Tibial artery (tissue), 4 donors: Measurements from ENCODE around the gene GSG1L.

Source experiments
- DNase-seq, 2 donors: peaks; one replicate each; pipeline ENCODE4 v3.0.0-alpha.2; 2019
- H3K27ac ChIP-seq, 2 donors: fragments of 200-600 bp; sonication (generic) in 1 of 2; 1 replicate in 1 of 2; 2 replicates in 1 of 2; pipeline ENCODE4 v1.5.1; 2018 to 2019; ENCODE audit warnings: mild to moderate bottlenecking in 1 of 2
- H3K27me3 ChIP-seq, 2 donors: fragments of 200-600 bp; sonication (generic) in 1 of 2; one replicate each; pipeline versions ENCODE4 v1.5.1 to v1.6.0; 2016 to 2019
- H3K36me3 ChIP-seq, 3 donors: fragments of 200-600 bp; sonication (generic) in 2 of 3; one replicate each; pipeline ENCODE4 v1.5.1; 2016 to 2019; ENCODE audit warnings: mild to moderate bottlenecking in 2 of 3
- H3K4me1 ChIP-seq, 4 donors: fragments of 200-600 bp; sonication (generic) in 2 of 4; 1 replicate in 3 of 4; 2 replicates in 1 of 4; pipeline ENCODE4 v1.5.1; 2016 to 2019
- H3K4me3 ChIP-seq, 2 donors: fragments of 200-600 bp; sonication (generic) in 1 of 2; 1 replicate in 1 of 2; 2 replicates in 1 of 2; pipeline ENCODE4 v1.5.1; 2018 to 2019; ENCODE audit warnings: mild to moderate bottlenecking in 2 of 2
- H3K9me3 ChIP-seq, 3 donors: fragments of 200-600 bp; sonication (generic) in 1 of 3; one replicate each; pipeline ENCODE4 v1.5.1; 2016 to 2019
- intact Hi-C: fragments of 100-400 bp; cut with DNase I; formaldehyde crosslinking; loops from one replicate; pipeline ENCODE4 v1.15.0; 2023; ENCODE audit warnings: low total_unique reads
- TF ChIP-seq, protein P1 (sequence below), 2 experiments: fragments of 200-600 bp in 1 of 2; fragments of 450-650 bp in 1 of 2; IDR thresholded peaks; one replicate each; pipeline ENCODE4 v1.5.1; 2017 to 2019; ENCODE audit warnings: antibody characterized with exemption in 2 of 2, mild to moderate bottlenecking in 1 of 2, moderate library complexity in 1 of 2

Gene GSG1L

DNA sequence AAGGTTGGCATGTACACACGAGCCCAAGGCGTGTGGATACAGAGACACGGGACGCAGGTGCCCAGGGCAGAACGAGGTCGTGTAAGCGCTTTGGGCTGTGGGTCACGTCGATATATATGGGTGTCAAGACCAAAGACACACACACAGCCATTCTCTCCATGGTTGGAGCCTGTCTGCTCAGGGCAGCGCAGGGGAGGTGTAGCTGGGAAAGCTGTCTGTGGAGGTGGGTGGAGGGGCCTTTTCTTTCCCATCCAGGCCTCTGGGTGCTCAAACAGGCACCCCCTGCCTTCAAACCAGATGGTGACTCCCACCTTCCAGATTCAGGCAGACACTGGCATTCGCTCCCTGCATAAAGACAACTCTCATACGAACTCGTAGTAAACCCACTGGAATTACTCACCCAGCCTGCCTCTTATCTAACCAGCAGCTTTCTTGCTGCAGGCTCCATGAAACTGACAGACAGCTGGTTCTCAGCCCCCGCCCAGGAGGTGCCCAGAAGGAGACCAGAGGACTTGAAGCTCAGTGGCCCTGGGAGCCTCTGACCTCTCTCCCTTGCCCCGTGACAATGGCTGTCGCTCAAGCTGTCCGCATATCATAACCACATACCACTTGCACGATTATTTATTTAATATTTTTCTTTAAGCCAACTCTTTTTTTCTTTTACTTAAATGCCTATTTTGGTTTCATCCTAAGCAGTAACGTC lies 276.4 kb downstream of the GSG1L start:
- TF ChIP-seq, protein P1, sequence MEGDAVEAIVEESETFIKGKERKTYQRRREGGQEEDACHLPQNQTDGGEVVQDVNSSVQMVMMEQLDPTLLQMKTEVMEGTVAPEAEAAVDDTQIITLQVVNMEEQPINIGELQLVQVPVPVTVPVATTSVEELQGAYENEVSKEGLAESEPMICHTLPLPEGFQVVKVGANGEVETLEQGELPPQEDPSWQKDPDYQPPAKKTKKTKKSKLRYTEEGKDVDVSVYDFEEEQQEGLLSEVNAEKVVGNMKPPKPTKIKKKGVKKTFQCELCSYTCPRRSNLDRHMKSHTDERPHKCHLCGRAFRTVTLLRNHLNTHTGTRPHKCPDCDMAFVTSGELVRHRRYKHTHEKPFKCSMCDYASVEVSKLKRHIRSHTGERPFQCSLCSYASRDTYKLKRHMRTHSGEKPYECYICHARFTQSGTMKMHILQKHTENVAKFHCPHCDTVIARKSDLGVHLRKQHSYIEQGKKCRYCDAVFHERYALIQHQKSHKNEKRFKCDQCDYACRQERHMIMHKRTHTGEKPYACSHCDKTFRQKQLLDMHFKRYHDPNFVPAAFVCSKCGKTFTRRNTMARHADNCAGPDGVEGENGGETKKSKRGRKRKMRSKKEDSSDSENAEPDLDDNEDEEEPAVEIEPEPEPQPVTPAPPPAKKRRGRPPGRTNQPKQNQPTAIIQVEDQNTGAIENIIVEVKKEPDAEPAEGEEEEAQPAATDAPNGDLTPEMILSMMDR (IDR thresholded peaks at IDR 0.05): no peak
- H3K27me3 ChIP-seq: no peaks in the 10 kb centered on the region
- no peaks in the 10 kb centered on the region for H3K36me3 ChIP-seq
- DNase-seq: no peak
- no peak overlapping the region for H3K4me3 ChIP-seq
- H3K9me3 ChIP-seq: no peaks in the 10 kb centered on the region
- H3K27ac ChIP-seq: no peak overlapping the region
- H3K4me1 ChIP-seq: peaks cover 0 to 27% (median 21%) of the 10 kb centered on the region in 4 donors
- intact Hi-C loops: no loop called here

DNA sequence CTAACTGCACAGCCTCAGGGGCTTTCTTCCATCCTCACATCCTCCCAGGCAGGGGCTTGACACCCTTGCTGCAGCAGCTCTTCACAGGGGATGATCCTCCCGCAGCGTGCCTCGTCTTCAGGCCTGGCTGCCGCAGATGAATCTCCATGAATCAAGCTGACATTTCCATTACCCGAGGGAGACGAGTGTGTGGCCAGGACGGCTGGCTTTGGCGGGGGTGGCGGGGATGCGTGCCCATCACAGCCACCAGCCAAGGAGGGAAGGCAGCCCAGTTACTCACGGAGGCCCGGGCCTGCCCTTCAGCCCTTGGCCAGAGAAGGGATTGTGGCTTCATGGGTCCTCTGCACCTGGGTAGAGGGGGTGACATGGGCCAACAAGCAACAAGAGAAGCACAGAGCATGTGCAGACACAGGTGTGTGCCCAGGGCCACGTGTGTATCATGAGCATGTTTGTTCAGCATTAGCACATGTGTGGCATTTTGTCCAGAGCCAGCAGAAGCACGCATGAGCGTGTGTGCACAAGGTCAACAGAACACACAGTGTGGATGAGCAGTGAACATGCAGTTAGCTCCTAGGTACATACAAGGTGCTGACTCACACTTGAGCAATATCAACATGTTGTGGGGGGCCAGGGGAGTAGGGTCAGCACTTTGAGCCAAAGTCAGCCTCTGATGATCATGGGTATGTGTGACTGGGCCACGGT lies 277.1 kb downstream of the GSG1L start:
- no peak for DNase-seq
- no peak overlapping the region for H3K27ac ChIP-seq
- TF ChIP-seq, protein P1 (IDR thresholded peaks at IDR 0.05): no peak
- H3K36me3 ChIP-seq: no peaks in the 10 kb centered on the region
- H3K9me3 ChIP-seq: no peaks in the 10 kb centered on the region
- no peak overlapping the region for H3K4me3 ChIP-seq
- intact Hi-C loops: no loop called here
- H3K4me1 ChIP-seq: peaks cover 0 to 20% (median 14%) of the 10 kb centered on the region in 4 donors
- H3K27me3 ChIP-seq: no peaks in the 10 kb centered on the region

- Histone ChIP-seq H3K27me3 (no peaks in the 10 kb centered on the region), H3K27ac (no peak overlapping the region), H3K4me1 (peaks cover 0 to 14% (median 8%) of the 10 kb centered on the region in 4 donors), H3K4me3 (no peak overlapping the region), H3K9me3 (no peaks in the 10 kb centered on the region), H3K36me3 (no peaks in the 10 kb centered on the region)
- no peak for DNase-seq
- intact Hi-C loops: no loop called here
- TF ChIP-seq, protein P1 (IDR thresholded peaks at IDR 0.05): no peak
Measured at GRCh38 chr16:27785307-27785678, 278.2 kb downstream of the GSG1L start.

DNA sequence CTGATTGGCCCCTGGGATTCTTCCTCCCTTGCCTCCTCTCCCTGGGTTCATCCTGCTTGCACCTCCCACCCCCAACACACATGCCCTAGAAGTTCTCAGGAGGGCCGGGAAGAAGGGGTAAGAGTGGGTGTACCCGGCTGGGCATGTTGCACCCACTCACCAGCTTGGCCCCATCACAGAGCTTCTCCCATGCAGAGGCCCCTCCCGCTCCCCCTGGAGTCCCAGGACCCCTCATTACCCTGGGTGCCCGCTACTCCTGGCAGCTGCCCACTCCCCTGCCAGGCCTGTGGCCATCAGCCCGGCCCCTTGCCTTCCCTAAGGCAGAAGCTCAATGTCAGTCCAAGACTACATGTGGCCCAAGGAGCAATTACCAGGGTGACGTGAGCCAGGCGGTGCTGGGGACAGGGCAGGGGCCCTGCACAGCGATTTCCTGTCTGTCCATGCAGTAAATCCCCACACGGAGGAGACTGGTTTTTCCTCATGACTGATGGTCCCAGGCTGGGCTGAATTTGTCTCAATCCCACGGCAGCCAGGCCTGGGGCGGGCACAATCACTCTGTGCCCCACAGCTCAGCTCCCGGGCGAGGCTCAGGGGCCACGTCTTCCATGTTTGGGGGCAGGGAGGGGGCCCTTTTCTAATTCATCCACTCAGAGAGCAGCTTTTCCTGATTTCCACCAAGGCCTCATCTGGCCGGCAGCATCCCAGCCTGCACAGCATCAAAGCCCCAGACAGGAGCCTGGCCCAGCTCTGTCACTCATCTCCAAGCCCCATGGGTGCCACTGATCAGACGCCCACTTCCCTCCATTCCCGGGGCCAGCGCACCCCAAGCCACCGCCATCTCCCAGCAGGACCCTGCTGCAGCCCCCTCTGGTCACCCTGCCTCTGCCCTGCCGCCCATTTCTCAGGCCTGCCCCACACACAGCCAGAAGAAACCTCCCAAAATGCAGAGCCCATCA lies 278.9 kb downstream of the GSG1L start:
- no peak for DNase-seq
- Histone ChIP-seq H3K27me3 (no peaks in the 10 kb centered on the region), H3K27ac (no peak overlapping the region), H3K36me3 (no peaks in the 10 kb centered on the region), H3K4me1 (peaks cover 0 to 15% (median 8%) of the 10 kb centered on the region in 4 donors), H3K4me3 (no peak overlapping the region), H3K9me3 (no peaks in the 10 kb centered on the region)
- TF ChIP-seq, protein P1 (IDR thresholded peaks at IDR 0.05): no peak
- intact Hi-C loops: no loop called here

GRCh38 chr16:27781981-27782880 lies 281.3 kb downstream of the GSG1L start:
- DNase-seq: no peak
- TF ChIP-seq, protein P1 (IDR thresholded peaks at IDR 0.05): no peak
- intact Hi-C loops: no loop called here
- Histone ChIP-seq H3K4me1 (peaks cover 0 to 16% (median 8%) of the 10 kb centered on the region in 4 donors), H3K36me3 (peaks cover 0 to 16% (median 10%) of the 10 kb centered on the region in 3 donors), H3K27me3 (no peaks in the 10 kb centered on the region), H3K4me3 (no peak overlapping the region), H3K9me3 (no peaks in the 10 kb centered on the region), H3K27ac (no peak overlapping the region)
